Stimulated activated CD8-positive, alpha-beta memory T cell treated with anti-CD3 and anti-CD28 coated beads, Interleukin-12 subunit alpha, Interleukin-12 subunit beta, amount 100 ng/mL, for 4 hours (primary cell): ENCODE data around the gene C12orf56.
"Not testable (repeated sequence)": the region's sequence is repeated elsewhere in the genome, so short reads cannot be mapped to it uniquely, and the experiment has no call there.

Source experiments
- DNase-seq: peaks from one replicate; pipeline ENCODE4 v3.0.0-alpha.2; 2020; ENCODE audit warnings: low read depth

Gene C12orf56

DNA sequence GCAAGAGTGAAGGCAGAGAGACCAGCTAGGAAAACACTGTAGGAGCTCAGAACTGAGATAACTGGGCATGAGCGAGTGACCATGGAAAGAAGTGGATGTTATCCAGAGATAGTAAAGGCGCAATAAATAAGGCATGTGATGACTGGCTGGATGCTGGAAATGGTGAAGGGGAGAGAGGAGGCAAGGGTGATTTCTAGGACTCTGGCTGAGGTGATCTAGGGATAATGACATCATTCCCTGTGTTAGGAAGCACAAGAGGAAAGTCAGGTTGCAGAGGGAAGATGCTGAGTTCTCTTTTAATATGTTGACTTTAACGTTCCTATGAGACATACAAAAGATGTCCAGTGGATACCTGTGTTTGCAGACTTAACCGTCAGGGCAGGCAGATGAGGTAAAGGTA is 78.7 kb downstream of the C12orf56 start:
- DNase-seq = no peak

DNA sequence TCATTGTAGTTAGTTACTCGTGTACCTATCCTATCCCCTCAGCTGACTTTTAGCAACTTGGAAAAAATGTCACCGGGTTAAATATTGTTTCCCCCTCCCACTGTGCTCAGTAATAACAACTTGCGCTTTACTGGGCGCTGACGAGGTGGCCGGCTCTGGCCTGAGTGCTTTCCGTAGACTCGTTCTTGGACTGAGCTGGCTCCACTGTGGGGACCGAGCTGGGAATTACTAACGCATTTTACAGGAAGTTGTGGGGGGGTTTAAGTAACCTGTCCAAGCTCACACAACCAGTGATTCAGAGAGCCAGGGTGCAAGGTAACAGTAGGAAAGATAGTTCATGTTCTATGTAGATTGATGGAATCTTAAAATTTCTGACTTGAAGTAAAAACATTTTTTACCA is 86.0 kb downstream of the C12orf56 start:
- no peak for DNase-seq

DNA sequence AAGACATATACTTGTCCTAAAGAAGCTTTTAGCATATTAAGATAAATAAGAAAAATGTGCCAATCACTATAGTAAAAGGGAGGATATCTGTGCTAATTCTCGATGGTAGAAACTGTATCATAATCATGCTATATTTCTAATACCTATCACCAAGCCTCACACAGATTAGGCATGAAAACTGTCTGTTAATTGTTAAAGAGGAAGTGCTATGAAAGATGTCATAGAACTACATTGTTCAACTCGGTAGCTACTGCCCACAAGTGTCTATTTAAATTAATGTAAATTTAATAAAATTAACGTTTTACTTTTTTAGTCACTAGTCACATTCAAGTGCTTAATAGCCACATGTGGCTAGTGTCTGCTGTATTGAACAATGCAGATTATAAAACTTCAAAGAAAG is 90.9 kb downstream of the C12orf56 start:
- no peak for DNase-seq

DNA sequence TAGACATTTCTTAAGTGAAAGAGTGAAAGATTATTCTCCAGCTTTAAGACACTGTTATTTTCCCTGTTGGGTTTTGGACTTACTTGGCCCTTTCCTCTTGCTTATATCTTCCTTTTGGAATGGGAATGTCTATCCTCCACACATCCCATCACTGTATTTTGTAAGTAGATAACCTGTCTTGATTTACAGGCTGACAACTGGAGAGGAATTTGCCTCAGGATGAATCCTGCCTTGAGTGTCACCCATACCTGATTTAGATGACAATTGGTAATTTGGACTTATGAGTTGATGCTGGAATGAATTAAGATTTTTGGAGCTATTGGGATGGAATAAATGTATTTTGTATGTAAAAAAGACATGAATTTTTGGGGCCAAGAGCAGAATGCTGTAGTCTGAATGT is 94.3 kb downstream of the C12orf56 start:
- no peak for DNase-seq

DNA sequence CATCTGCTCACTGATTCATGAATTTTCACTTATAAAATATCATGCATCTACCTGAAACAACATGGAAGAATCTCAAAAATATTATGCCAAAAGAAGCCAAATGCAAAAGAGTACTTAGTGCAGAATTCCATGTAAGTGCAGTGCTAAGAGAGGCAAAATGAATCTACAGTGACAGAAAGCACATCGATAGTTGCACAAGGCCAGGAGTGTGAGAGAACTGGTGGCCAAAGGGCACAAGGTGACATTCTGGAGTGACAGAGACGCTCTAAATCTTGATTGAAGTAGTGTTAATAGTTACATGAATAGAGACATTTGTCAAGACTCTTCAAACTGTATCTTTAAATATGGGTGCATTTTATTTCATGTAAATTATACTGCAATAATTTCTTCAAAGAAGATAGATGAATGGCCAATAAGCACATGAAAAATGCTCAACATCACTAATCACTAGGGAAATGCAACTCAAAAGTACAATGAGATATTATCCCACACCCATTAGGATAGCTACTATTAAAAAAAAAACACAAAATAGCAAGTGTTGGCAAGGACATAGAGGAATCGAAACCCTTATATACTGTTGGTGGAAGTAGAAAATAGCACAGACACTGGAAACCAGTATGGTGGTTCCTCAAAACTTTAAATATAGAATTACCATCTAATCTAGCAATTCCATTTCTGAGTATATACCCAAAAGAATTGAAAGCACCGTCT is 96.7 kb downstream of the C12orf56 start:
- DNase-seq = no peak

DNA sequence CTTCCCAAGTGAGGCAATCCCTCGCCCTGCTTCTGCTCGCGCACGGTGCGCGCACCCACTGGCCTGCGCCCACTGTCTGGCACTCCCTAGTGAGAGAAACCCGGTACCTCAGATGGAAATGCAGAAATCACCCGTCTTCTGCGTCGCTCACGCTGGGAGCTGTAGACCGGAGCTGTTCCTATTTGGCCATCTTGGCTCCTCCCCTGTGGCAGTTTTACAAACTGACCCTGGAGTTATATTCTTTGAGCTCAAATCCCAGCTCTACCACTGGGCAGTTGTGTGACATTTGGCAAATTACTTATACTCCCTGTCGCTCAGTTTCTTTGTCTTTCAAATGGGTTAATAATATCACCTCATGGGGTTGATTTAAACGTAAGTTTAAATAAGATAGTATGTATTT is 97.4 kb downstream of the C12orf56 start:
- not testable (repeated sequence) for DNase-seq

DNA sequence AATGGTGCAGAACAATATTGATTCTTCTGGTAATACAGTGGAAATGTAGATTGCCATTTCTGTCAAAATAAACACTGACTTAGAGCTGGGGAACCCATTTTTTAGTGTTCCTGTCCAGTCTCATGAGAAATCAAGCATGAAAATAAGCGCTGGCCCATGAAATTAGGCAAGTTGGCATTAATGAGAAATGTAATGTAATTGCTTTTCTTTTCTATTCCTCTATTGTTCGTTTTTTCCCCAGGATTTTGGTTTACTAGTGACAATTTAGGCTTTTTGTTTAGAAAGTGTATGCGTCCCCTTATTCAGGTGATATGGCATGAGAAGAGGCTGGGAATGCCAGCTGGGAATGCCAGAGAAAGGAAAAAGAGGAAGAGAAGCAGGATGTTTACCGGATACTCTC is 104.0 kb downstream of the C12orf56 start:
- DNase-seq = no peak

DNA sequence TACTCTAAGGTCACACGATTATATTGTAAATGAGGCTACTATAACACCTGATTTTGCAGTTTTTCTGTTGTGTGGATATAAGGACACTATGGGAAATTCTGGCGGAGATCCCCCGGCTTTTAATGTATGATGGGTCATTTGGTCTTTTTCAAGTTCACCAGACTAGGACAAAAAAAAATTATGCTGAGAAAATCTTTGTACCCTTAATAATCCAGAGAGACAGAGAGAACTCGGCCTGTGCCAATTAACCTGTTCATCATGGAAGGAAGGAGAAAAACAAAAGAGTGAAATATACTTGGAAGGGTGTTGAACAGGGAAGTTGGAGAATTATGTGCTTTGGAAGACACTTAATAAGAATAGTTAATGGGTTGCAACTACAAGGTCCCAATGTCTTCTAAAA is 106.3 kb downstream of the C12orf56 start:
- no peak for DNase-seq

DNA sequence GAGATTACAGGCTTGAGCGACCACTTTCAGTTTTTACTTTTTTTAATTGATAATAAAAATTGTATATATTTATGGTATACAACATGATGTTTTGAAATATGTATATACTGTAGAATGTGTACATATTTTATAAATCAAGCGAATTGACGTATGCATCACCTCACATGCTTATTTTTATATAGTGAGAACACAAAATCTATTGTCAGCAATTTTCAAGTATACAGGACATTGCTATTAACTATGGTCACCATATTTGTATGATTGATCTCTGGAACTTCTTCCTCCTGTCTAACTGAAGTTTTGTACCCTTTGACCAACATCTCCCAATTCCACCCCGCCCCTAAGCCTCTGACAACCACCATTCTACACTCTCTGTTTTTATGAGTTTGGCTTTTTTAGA is 112.1 kb downstream of the C12orf56 start:
- no peak for DNase-seq

DNA sequence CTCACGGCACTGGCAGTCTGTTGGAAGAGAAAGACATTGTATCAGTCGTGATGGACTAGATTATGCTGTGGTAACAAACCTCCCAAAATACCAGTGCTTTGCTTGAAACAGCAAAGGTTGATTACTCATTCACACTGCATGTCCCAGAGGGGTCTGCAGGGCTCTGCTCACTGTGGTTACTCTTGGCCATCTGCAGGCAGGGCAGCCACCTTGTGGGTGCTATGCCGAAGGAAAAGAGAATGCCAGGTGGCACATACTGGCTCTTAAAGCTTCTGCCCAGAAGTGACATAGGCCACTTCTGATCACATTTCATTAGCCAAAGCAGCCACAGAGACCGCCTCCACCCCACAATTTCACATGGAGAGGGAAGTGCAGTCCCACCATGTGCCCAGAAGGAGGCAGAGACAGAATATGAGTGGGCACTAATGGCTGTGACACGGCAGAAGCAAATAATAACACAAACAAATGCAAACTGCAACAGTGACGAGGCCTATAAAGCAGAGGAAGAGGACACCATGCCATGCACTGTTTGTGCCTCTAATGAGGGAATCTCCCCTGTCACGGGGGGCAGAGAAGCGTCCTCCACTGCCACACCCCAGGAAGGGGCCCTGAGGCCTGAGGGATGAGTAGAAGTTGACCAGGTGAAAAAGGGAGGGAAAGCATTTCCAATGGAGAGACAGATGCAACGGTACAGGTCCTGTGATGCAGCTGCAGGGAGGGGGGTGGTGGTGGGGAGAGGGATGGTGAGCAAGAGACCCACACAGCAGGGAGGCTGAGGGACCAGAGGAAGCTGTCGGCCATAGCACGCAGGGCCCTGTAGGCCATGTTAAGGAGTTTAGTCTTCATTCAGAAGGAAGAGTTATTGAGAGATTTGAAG is 116.8 kb downstream of the C12orf56 start:
- no peak for DNase-seq

DNA sequence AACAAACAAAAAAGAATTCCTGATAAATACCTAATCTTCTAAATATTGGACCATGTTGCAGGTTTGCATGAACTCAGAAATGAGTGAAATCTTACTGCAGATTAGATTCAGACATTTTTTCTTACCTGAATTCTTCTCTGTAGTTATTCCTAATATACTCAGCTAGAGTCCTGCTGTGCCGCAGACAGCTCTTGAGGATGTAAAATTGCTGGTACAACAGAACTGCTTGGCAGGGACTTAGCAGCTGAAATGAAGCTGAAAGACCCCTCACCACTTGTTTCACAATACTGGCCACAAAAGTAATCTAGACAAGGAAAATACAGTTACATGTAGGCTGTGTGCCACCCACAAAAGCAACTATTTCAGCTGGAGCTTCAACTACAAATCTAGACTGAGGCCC is 120.1 kb downstream of the C12orf56 start:
- no peak for DNase-seq

DNA sequence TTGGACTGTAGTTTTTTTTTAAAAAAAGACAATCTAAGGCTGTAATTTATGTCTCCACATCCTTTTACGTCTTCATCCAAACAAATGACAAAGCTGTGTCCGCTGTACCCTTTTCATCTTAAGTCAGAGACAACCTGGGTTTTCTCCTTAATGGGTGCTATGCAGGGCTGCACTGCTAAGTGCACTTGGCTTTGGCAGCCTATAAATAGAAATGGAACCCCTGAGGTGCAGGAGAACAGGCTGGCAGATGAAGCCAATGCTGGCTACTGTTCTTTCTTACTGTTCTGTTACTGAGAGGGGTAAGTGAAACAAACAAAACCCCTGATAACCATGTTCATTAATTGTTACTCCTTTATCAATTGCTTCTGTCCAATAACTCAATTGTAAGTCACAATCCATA is 121.4 kb downstream of the C12orf56 start:
- no peak for DNase-seq

DNA sequence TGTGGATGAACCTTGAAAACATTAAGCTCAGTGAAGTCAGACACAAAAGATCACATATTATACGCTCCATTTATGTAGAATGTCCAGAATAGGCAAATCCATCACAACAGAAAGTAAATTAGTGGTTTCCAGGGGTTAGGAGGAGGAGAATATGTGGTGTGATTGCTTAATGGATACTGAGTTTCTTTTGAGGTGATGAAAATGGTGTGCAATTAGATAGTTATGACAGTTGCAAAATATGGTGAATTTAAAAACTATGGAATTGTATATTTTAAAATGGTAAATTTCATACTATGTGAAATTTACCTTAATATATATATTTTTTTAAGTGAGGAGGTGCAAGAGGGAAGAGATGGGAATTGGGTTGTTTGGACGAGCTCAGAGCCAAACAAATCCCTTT is 122.1 kb downstream of the C12orf56 start:
- DNase-seq = no peak

DNA sequence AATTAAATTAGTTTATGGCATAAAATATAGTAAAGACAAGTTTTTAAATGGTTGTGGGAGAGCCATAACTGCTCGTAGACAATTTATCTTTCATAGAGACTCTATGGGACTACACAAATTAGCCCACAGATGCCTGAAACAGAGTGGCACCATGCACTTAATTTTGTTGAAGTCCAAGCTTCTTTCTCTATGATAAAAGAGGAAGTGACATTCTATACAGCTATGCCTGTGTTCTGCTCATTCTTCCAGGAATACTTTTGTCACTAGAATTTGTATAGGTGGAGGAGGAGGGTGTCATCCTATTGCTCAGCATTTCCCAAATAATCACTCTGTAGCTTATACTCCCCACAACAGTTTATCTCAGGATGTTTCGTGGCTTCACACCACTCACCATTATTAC is 124.7 kb downstream of the C12orf56 start:
- no peak for DNase-seq

DNA sequence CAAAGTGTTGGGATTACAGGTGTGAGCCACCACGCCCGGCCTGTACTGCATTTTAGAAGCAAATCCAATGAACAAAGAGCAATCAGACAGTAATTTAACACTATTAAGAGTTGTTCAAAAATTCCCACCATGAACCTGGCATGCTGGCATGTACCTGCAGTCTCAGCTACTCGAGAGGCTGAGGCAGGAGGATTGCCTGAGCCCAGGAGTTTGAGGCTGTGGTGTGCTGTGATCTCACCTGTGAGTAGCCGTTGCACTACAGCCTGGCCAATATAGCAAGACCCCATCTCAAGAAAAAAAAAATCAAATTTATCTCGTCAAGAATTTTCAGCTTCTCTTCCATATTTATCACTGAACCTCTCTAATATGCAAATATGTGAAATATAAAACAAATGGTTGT is 128.7 kb downstream of the C12orf56 start:
- DNase-seq = no peak

DNA sequence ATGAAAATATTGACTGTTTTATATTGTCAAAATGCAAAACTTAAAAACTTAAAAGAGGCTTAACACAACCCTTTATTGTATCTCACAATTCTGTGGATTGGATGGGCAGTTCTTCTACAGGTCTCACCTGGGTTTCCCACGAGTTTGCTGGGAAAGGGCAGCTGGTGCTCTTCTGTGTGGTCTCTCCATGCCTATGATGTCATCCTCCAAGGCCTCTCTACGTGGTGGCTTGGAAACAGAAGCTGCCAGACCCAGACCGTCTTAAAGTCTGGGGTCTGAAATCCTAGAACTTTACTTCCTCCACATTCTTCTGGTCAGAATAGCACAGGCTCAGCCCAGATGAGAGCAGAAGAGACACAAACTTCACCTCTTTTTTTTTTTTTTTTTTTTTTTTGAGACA is 132.0 kb downstream of the C12orf56 start:
- DNase-seq = no peak

DNA sequence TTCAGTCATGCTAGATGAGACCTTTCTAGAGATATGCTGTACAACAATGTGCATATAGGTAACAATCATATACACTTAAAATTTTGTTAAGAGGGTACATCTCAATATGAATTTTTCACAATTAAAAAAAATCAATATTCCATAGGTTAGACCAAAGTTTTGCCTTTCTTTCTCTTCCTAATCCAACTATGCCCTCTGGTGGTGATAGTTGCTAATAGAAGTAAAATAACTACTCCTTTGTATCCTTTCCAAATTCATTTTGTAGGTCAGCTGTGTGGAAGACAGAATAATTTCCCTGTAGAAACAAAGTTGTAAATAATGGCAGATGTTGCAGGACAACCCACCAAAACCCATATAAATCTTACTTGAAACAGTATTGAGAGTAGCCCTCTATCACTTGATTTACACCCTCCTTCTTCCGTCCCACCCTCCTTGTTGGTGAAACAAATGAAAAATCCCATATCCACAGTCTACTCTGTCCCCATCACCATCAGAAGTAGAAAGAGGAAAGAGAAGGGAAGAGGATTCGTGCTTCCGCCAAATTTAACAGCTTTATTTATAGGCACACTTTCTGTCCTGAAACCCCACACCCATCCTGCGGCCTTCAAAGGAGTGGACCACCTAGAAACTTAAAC is 134.3 kb downstream of the C12orf56 start:
- no peak for DNase-seq

DNA sequence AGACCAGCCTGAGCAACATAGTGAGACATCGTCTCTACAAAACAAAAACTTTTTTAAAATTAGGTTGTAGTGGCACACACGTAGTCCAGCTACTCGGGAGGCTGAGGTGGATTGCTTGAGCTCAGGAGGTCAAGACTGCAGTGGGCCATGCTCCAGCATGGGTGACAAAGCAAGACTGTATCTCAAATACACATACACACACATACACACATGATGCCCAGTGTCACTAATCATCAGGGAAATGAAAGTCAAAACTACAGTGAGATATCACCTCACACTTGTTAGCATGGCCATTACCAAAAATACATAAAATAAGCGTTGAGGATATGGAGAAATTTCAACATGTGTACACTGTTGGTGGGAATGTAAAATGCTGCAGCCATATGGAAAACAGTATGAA is 135.3 kb downstream of the C12orf56 start:
- DNase-seq = no peak

DNA sequence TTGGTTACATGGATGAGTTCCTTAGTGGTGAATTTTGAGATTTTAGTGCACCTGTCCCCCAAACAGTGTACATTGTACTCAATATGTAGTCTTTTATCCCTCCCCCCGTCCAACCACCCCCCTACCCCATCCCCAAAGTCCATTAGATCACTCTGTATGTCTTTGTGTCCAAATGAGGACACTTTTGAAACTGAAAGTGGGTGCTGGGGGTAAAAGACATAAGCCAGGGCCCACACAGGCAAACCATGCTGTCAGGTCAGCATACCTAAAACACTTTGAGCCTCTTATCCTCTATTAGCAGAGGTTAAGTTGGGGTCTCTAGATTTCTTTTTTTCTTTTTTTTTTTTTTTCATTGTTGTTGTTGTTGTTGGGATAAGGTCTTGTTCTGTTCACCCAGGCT is 137.2 kb downstream of the C12orf56 start:
- DNase-seq = no peak

DNA sequence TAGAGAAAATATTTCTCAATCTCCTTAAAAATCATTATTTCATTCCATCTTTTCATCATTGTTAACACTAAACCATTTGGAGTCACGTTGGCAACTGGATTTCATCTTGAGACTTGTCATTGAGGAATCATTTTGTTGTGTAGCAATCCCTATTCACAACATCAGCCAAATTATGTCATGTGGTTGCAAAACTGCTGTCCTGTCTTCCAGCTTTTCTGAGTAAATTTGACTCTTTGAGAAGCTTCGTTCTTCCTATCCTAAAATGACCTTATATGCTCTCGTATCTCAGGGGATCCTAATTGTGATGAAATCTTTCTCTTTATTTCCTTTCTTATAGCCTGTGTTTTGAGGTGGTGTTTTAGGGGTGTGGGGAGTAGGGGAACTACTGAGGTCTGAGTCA is 137.9 kb downstream of the C12orf56 start:
- no peak for DNase-seq

DNA sequence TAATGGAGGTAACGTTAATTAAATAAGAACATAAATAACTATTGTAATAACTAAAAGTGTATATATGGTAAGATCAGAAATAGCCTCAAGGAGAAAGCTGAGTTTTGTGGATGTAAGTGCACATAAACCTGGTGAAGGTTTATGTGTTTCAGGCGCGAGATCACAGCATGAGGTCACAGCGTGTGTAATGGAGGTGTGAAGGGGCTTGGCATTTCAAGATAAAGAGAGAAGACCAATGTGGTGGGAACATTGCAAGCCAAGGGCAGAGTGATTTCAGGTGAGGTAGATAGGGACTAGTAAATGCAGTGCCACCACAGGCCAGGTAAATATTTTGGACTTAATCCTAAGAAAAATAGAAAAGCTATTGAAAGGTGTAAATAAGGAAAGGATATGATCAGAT is 146.7 kb downstream of the C12orf56 start:
- no peak for DNase-seq

DNA sequence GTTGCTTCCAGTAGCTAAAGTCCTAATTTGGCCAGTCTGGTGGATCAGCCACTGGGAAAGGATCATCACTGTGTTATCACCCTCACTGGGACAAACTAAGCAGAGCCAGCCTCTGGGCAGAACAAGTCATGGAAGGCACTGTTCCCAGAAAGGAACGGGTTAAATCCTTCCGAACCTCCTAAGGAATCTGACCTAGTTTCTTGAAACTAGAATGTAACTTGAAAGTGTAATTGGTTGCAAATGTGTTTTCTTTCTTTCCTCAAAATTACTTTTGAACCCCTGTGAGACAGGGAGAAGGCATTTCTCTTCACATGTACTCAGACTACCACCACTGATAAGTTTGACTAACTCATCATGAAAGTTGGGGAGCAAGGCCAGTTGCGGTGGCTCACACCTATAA is 149.8 kb downstream of the C12orf56 start:
- DNase-seq = no peak

DNA sequence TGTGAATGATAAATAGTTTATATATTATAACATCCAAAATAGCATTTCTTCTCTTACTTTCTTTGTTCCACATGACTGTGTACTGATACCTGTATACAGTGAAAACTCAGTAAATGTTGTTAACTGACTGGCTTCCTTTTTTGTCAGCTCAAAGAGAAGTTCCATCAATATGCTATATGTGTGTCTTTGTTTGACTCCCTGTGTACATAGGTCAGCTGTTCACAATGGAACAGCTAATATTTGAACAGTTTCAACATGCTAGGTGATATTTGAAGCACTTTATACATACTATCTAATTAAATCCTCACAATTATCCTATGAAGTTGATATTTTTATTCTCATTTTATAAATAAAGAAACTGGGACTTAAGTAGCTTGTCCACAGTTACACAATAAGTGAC is 153.2 kb downstream of the C12orf56 start:
- DNase-seq = no peak
